NB4 (cell line): Measurements from ENCODE around the gene OSBPL10.
"Not testable (repeated sequence)": the region's sequence is repeated elsewhere in the genome, so short reads cannot be mapped to it uniquely, and the experiment has no call there.

Source experiments
- DNase-seq: peaks from one replicate; pipeline ENCODE4 v3.0.0; 2010; ENCODE audit warnings: low read depth
- H3K4me3 ChIP-seq: one replicate; pipeline ENCODE4 v1.5.1; 2011; ENCODE audit warnings: mild to moderate bottlenecking, low read depth, low read length, moderate library complexity
- MAX ChIP-seq: IDR thresholded peaks from 2 replicates; pipeline ENCODE4 v1.6.1; 2011; ENCODE audit warnings: low read depth, low read length
- MYC ChIP-seq: IDR thresholded peaks from 2 replicates; pipeline ENCODE4 v1.6.1; 2011; ENCODE audit warnings: low read depth, low read length
- POLR2A ChIP-seq: IDR thresholded peaks from 2 replicates; pipeline ENCODE4 v1.6.1; 2011; ENCODE audit warnings: mild to moderate bottlenecking; ENCODE audit not compliant: insufficient read length; ENCODE audit errors: extremely low read depth
- TF ChIP-seq, protein P1 (sequence below): IDR thresholded peaks from one replicate; pipeline ENCODE4 v1.5.1; 2012; ENCODE audit warnings: low read depth, low read length

The OSBPL10 gene

GRCh38 chr3:31996195-31996594, 15.1 kb upstream of the OSBPL10 start:
- no peak overlapping the region for H3K4me3 ChIP-seq
- DNase-seq: no peak
- TF ChIP-seq MAX (no peak), MYC (no peak), POLR2A (no peak)
- TF ChIP-seq, protein P1, sequence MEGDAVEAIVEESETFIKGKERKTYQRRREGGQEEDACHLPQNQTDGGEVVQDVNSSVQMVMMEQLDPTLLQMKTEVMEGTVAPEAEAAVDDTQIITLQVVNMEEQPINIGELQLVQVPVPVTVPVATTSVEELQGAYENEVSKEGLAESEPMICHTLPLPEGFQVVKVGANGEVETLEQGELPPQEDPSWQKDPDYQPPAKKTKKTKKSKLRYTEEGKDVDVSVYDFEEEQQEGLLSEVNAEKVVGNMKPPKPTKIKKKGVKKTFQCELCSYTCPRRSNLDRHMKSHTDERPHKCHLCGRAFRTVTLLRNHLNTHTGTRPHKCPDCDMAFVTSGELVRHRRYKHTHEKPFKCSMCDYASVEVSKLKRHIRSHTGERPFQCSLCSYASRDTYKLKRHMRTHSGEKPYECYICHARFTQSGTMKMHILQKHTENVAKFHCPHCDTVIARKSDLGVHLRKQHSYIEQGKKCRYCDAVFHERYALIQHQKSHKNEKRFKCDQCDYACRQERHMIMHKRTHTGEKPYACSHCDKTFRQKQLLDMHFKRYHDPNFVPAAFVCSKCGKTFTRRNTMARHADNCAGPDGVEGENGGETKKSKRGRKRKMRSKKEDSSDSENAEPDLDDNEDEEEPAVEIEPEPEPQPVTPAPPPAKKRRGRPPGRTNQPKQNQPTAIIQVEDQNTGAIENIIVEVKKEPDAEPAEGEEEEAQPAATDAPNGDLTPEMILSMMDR: no peak

GRCh38 chr3:31995026-31995425, 14.0 kb upstream of the OSBPL10 start:
- DNase-seq, H3K4me3 ChIP-seq: not testable (repeated sequence)

DNA sequence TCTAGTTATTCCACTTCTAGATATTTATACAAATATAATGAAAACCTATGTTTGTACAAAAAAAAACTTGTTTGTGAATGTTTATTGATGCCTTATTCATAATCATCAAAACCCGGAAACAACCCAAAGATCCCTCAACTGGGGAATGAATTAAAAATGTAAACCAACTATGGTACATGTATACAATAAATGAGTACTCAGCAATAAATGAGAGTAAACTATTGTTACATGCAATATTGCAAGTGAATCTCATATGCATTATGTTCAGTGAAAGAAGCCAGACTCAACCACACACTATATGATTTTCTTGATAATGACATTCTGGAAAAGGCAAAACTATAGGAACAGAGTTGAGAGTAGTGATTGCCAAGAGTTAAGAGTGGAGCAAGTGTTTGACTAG, 12.8 kb upstream of the OSBPL10 start:
- no peak overlapping the region for H3K4me3 ChIP-seq
- DNase-seq: no peak
- TF ChIP-seq, protein P1: no peak
- TF ChIP-seq MAX (no peak), MYC (no peak)

DNA sequence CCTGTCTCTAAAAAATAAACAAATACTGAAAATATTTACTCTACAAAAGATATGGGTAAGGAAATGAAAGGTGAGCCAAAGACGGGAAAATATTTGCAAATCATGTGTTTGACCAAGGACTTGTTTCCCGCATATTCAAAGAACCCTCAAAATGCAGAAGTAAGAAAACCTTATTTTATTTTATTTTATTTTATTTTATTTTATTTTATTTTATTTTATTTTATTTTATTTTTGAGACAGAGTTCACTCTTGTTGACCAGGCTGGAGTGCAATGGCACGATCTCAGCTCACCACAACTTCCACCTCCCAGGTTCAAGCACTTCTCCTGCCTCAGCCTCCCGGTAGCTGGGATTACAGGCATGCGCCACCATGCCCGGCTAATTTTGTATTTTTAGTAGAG, 11.9 kb upstream of the OSBPL10 start:
- not testable (repeated sequence) for DNase-seq, H3K4me3 ChIP-seq

- H3K4me3 ChIP-seq: no peak overlapping the region
- no peak for DNase-seq
- TF ChIP-seq, protein P1: no peak
- TF ChIP-seq POLR2A: no peak
- no peak for TF ChIP-seq MAX
- no peak for TF ChIP-seq MYC
Observed at GRCh38 chr3:31988271-31988670, 7.2 kb upstream of the OSBPL10 start.

- H3K4me3 ChIP-seq: no peak overlapping the region
- no peak for DNase-seq
- TF ChIP-seq MAX (no peak), MYC (no peak), POLR2A (no peak)
- TF ChIP-seq, protein P1: no peak
Observed at GRCh38 chr3:31985831-31986230, 4.8 kb upstream of the OSBPL10 start.

DNA sequence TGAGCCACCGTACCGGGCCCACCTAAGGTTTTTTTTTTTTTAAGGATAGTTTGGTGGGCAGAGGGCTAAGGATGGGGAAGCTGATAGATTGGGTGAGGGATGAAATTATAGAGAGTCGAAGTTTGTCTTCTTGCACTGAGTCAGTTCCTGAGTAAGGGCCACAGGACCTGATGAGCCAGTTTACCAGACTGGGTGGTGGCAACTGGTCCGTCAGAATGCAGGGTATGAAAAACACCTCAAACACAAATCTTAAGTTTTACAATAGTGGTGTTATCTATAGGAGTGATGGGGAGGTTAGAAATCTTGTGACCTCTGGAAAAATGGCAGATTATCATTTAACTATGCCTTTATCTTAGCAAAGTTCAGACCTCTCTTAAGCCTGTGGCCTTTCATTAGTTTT, 3.3 kb upstream of the OSBPL10 start:
- no peak overlapping the region for H3K4me3 ChIP-seq
- no peak for DNase-seq
- no peak for TF ChIP-seq MAX
- TF ChIP-seq MYC: no peak
- TF ChIP-seq, protein P1: no peak
- TF ChIP-seq POLR2A: no peak
